Measurements from ENCODE around the gene GPR107.

GPR107 gene

GRCh38 chr9:130058887-130059286, 5.2 kb downstream of the GPR107 start:
- H3K4me3 ChIP-seq (ENCODE audit: low read length) = no peak overlapping the region
- DNase-seq (ENCODE audit: low read depth) = no peak
- TF ChIP-seq CTCF (conservative IDR thresholded peaks at IDR 0.05; ENCODE audit: low read depth, low read length) = no peak

- H3K4me3 ChIP-seq (ENCODE audit: low read length) = no peak overlapping the region
- TF ChIP-seq CTCF (conservative IDR thresholded peaks at IDR 0.05; ENCODE audit: low read depth, low read length) = no peak
- DNase-seq (ENCODE audit: low read depth) = no peak
Measured at GRCh38 chr9:130060296-130060695, 6.6 kb downstream of the GPR107 start.

DNA sequence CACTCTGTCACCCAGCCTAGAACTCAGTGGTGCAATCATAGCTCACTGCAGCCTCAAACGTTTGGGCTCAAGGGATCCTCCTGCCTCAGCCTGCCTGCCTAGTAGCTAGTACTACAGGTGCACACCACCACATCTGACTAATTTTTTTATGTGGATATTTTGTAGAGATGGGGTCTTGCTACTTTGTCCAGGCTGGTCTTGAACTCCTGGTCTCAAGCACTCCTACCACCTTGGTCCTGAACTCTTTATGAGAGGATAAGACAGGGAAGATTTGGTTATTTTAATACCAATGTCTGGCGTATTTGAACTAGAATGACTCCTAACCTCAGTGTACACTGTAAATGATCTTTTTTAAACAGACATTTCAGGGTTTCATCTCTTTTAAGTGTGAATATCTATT, 9.0 kb downstream of the GPR107 start:
- no peak overlapping the region for H3K4me3 ChIP-seq (ENCODE audit: low read length)
- no peak for TF ChIP-seq CTCF (conservative IDR thresholded peaks at IDR 0.05; ENCODE audit: low read depth, low read length)
- DNase-seq (ENCODE audit: low read depth) = no peak

GRCh38 chr9:130064621-130065020, 10.9 kb downstream of the GPR107 start:
- no peak overlapping the region for H3K4me3 ChIP-seq (ENCODE audit: low read length)
- DNase-seq (ENCODE audit: low read depth) = no peak
- no peak for TF ChIP-seq CTCF (conservative IDR thresholded peaks at IDR 0.05; ENCODE audit: low read depth, low read length)

- no peak for TF ChIP-seq CTCF (conservative IDR thresholded peaks at IDR 0.05; ENCODE audit: low read depth, low read length)
- H3K4me3 ChIP-seq (ENCODE audit: low read length) = no peak overlapping the region
- no peak for DNase-seq (ENCODE audit: low read depth)
Measured at GRCh38 chr9:130069048-130069447, 15.3 kb downstream of the GPR107 start.

DNA sequence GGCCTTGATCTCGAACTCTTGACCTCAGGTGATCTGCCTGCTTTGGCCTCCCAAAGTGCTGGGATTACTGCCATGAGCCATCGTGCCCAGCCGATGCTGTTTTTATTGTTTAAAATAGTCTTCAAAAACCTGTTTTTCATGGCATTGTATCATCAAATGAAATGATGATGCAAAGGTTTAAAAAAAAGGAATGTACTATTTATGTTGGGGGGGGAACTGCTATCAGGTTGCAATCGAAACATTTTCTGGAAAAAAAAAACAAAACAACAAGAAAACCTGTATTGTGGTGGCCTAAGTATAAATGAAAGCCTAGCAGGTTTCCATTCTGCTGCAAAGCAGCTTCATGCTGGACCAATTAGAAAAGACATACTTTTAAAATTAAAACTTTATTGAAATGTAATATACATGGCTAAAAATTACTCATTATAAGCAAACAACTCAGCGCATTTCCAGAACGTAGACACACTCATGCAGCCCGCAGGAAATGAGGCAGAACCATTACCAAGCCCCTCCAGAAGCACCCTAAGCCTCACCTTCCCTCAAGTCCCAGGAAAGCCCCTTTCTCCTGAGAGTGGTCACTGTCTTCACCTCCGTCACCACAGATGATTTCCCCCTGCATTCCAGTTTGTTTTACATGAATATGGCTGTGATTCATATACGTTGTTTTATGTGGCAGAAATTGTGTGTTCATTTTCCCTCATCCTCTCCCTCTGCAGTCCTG, 19.0 kb downstream of the GPR107 start:
- DNase-seq (ENCODE audit: low read depth) = no peak
- H3K4me3 ChIP-seq (ENCODE audit: low read length) = no peak overlapping the region
- TF ChIP-seq CTCF (conservative IDR thresholded peaks at IDR 0.05; ENCODE audit: low read depth, low read length) = no peak

DNA sequence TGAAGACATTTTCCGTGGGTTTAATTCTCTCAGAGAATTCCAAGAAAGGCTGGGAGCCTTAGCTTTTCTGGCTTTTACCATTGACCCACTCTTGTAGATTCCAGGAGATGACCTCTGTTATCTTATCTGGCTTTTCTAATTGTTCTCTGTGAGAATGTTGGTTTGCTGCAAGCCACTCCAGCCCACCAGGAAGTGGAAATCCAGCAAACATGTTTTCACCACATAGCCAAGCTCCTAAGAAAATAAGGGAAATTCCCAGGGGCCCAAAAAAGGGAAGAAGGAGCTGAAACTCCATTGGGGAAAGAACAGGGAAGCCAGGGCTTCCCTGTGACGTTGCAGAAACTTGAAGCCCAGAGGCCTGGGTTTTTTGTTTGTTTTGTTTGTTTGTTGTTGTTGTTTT, 19.7 kb downstream of the GPR107 start:
- DNase-seq (ENCODE audit: low read depth) = no peak
- no peak overlapping the region for H3K4me3 ChIP-seq (ENCODE audit: low read length)
- no peak for TF ChIP-seq CTCF (conservative IDR thresholded peaks at IDR 0.05; ENCODE audit: low read depth, low read length)

Measured in retinal pigment epithelial cell (primary cell).